GM23338 (cell line): ENCODE data around the gene MEN1. TPM values are rescaled to one million over a fixed set of nuclear protein-coding genes. Genes with fewer than 3 reads are reported as not detected.
A peak's percentile ranks its signal among the peaks of the same experiment; 100 is the strongest.

Source experiments
- ATAC-seq: fragments of 200-7000 bp; cut with Tn5 transposase; 3 replicates; pipeline ENCODE4 v1.9.1; 2020
- DNase-seq: peaks from one replicate; pipeline ENCODE4 v3.0.0-alpha.2; 2015; ENCODE audit warnings: low spot score
- H2AFZ ChIP-seq: fragments of 200-600 bp; sonication (generic); 2 replicates; pipeline ENCODE4 v1.8.0; 2016; ENCODE audit warnings: antibody characterized with exemption, mild to moderate bottlenecking, moderate library complexity
- H3F3A ChIP-seq: fragments of 200-600 bp; sonication (generic); replicated peaks from 2 replicates; pipeline ENCODE4 v1.8.0; 2017; ENCODE audit warnings: antibody characterized with exemption, mixed run types, low read depth
- H3K27ac ChIP-seq: fragments of 200-600 bp; sonication (generic); 2 replicates; pipeline ENCODE4 v1.6.1; 2016; ENCODE audit warnings: low read depth
- H3K27me3 ChIP-seq: fragments of 200-600 bp; sonication (generic); 2 replicates; pipeline ENCODE4 v1.8.0; 2016; ENCODE audit warnings: mild to moderate bottlenecking, mixed run types, moderate library complexity; ENCODE audit not compliant: insufficient read depth
- H3K36me3 ChIP-seq: fragments of 200-600 bp; sonication (generic); 2 replicates; pipeline ENCODE4 v1.8.0; 2016; ENCODE audit warnings: mild to moderate bottlenecking; ENCODE audit not compliant: insufficient read depth
- H3K4me1 ChIP-seq: fragments of 200-600 bp; sonication (generic); 2 replicates; pipeline ENCODE4 v1.8.0; 2016; ENCODE audit warnings: mild to moderate bottlenecking, moderate library complexity; ENCODE audit not compliant: insufficient read depth
- H3K4me2 ChIP-seq: fragments of 200-600 bp; sonication (generic); 2 replicates; pipeline ENCODE4 v1.7.1; 2017; ENCODE audit warnings: mixed run types
- H3K4me3 ChIP-seq: fragments of 200-600 bp; sonication (generic); 2 replicates; pipeline ENCODE4 v1.6.1; 2016; ENCODE audit warnings: mixed run types
- H3K79me2 ChIP-seq: fragments of 200-600 bp; sonication (generic); replicated peaks from 2 replicates; pipeline ENCODE4 v1.8.0; 2017; ENCODE audit warnings: mild to moderate bottlenecking; ENCODE audit not compliant: insufficient read depth
- H3K9me2 ChIP-seq: fragments of 200-600 bp; sonication (generic); 2 replicates; pipeline ENCODE4 v1.8.0; 2017; ENCODE audit not compliant: insufficient read depth
- H4K20me1 ChIP-seq: fragments of 200-600 bp; sonication (generic); replicated peaks from 2 replicates; pipeline ENCODE4 v1.8.0; 2017; ENCODE audit warnings: mild to moderate bottlenecking; ENCODE audit not compliant: insufficient read depth
- H3K27ac Mint-ChIP-seq: 2 replicates; pipeline ENCODE4 v1.8.0; 2020; ENCODE audit warnings: inconsistent platforms, mild to moderate bottlenecking, moderate library complexity, mixed read lengths
- H3K27me3 Mint-ChIP-seq: 3 replicates; pipeline ENCODE4 v1.8.0; 2022; ENCODE audit warnings: low read depth, mild to moderate bottlenecking, moderate library complexity, mixed read lengths, inconsistent platforms; ENCODE audit not compliant: insufficient read depth, poor library complexity
- H3K36me3 Mint-ChIP-seq: 3 replicates; pipeline ENCODE4 v1.8.0; 2021; ENCODE audit warnings: low read depth, mild to moderate bottlenecking, inconsistent platforms, moderate library complexity, mixed read lengths
- H3K4me1 Mint-ChIP-seq: 3 replicates; pipeline ENCODE4 v1.8.0; 2020; ENCODE audit warnings: mild to moderate bottlenecking, inconsistent platforms, mixed read lengths
- H3K4me3 Mint-ChIP-seq: 3 replicates; pipeline ENCODE4 v1.8.0; 2021; ENCODE audit warnings: moderate library complexity, mild to moderate bottlenecking, inconsistent platforms, mixed read lengths
- H3K9me3 Mint-ChIP-seq: 3 replicates; pipeline ENCODE4 v1.8.0; 2020; ENCODE audit warnings: moderate library complexity, mild to moderate bottlenecking, inconsistent platforms, mixed read lengths
- CREB1 ChIP-seq: fragments of 250-450 bp; sonication (Bioruptor Pico); IDR thresholded peaks from 2 replicates; pipeline ENCODE4 v1.5.0; 2020; ENCODE audit warnings: low read depth, mild to moderate bottlenecking, moderate library complexity
- ETS1 ChIP-seq: IDR thresholded peaks from 2 replicates; pipeline ENCODE4 v1.6.1; 2016; ENCODE audit warnings: antibody characterized with exemption
- EZH2 ChIP-seq: fragments of 200-600 bp; sonication (generic); IDR thresholded peaks from one replicate; pipeline ENCODE4 v1.8.0; 2017; ENCODE audit warnings: antibody characterized with exemption, mild to moderate bottlenecking, low read depth; ENCODE audit not compliant: unreplicated experiment
- EZH2phosphoT487 ChIP-seq: fragments of 200-600 bp; sonication (generic); IDR thresholded peaks from one replicate; pipeline ENCODE4 v1.8.1; 2018; ENCODE audit warnings: antibody characterized with exemption; ENCODE audit not compliant: unreplicated experiment
- JUNB ChIP-seq: IDR thresholded peaks from one replicate; pipeline ENCODE4 v1.6.1; 2016; ENCODE audit warnings: antibody characterized with exemption; ENCODE audit not compliant: unreplicated experiment
- NANOG ChIP-seq: IDR thresholded peaks from 2 replicates; pipeline ENCODE4 v1.6.1; 2016; ENCODE audit warnings: antibody characterized with exemption, borderline replicate concordance
- POLR2AphosphoS5 ChIP-seq: IDR thresholded peaks from 2 replicates; pipeline ENCODE4 v1.6.1; 2016; ENCODE audit warnings: antibody characterized with exemption, low read depth
- REST ChIP-seq: IDR thresholded peaks from one replicate; pipeline ENCODE4 v1.6.1; 2018; ENCODE audit warnings: antibody characterized with exemption; ENCODE audit not compliant: unreplicated experiment
- STAT1 ChIP-seq: IDR thresholded peaks from one replicate; pipeline ENCODE4 v1.6.1; 2016; ENCODE audit warnings: antibody characterized with exemption; ENCODE audit not compliant: unreplicated experiment
- ZNF114 ChIP-seq: fragments of 250-450 bp; sonication (Bioruptor Pico); IDR thresholded peaks from 2 replicates; pipeline ENCODE4 v1.5.0; 2020; ENCODE audit warnings: mild to moderate bottlenecking, moderate library complexity
- ZNF331 ChIP-seq: fragments of 250-450 bp; sonication (Bioruptor Pico); IDR thresholded peaks from 2 replicates; pipeline ENCODE4 v1.5.0; 2020; ENCODE audit warnings: low read depth, mild to moderate bottlenecking, moderate library complexity
- ZNF462 ChIP-seq: fragments of 250-450 bp; sonication (Bioruptor Pico); IDR thresholded peaks from 2 replicates; pipeline ENCODE4 v1.5.0; 2020; ENCODE audit warnings: mild to moderate bottlenecking, moderate library complexity
- polyA plus RNA-seq: library from polyadenylated mRNA; unstranded; fragments of >200 nt; fragmentation: Nextera tagmentation; extraction: Ambion mirVana; gene quantifications from 2 replicates; pipeline ENCODE4 v1.2.1, GENCODE V29; 2016
- total RNA-seq: library from RNA; depleted of rRNA; stranded (reverse); fragments of >200 nt; shearing (Covaris generic); gene quantifications from 2 replicates; pipeline ENCODE4 v1.2.3, GENCODE V29; 2014

Gene MEN1
- total and polyA plus RNA-seq, 2 experiments from 2014 or later = 31.6 to 45.2 TPM

GRCh38 chr11:64842366-64842759 lies 32.0 kb upstream of the MEN1 start (continued):
- no peak for TF ChIP-seq ZNF462 (CRISPR knock-in tag)

GRCh38 chr11:64841592-64842365 lies 31.4 kb upstream of the MEN1 start:
- Mint-ChIP-seq H3K9me3 (no peaks in the 10 kb centered on the region), H3K4me3 (no peak overlapping the region), H3K27ac (peak overlapping the region; percentile 76; the same call in 1 of the 2 replicates), H3K4me1 (peaks cover 30% of the 10 kb centered on the region), H3K36me3 (peaks cover 4% of the 10 kb centered on the region; the same call in 2 of the 3 replicates), H3K27me3 (peaks cover 14% of the 10 kb centered on the region)
- ATAC-seq = peak; percentile 5; the same call in 2 of the 3 replicates
- no peaks in the 10 kb centered on the region for H3F3A ChIP-seq
- no peaks in the 10 kb centered on the region for H3K79me2 ChIP-seq
- H2AFZ ChIP-seq = no peak overlapping the region
- no peaks in the 10 kb centered on the region for H4K20me1 ChIP-seq
- H3K36me3 ChIP-seq = no peaks in the 10 kb centered on the region
- no peaks in the 10 kb centered on the region for H3K27me3 ChIP-seq
- H3K4me2 ChIP-seq = peak overlapping the region; percentile 60
- H3K9me2 ChIP-seq = no peaks in the 10 kb centered on the region
- no peak overlapping the region for H3K4me3 ChIP-seq
- no peak overlapping the region for H3K27ac ChIP-seq
- peak; percentile 47 for DNase-seq
- H3K4me1 ChIP-seq = peaks cover 11% of the 10 kb centered on the region
- TF ChIP-seq POLR2AphosphoS5 (no peak), ZNF114 (no peak), STAT1 (no peak), JUNB (no peak), EZH2 (no peak), ZNF331 (CRISPR knock-in tag) (no peak), ETS1 (no peak), CREB1 (CRISPR knock-in tag) (no peak), EZH2phosphoT487 (no peak), REST (no peak), NANOG (no peak)
